Right lobe of liver (tissue), 4 donors: ENCODE results near the gene RBM33.

Experiments used
- POLR2A ChIP-seq: fragments of 450-650 bp; IDR thresholded peaks from one replicate; pipeline ENCODE4 v1.6.1; 2017; ENCODE audit warnings: antibody characterized with exemption, mild to moderate bottlenecking
- TF ChIP-seq, protein P1 (sequence below), 4 donors: fragments of 200-600 bp in 3 of 4; fragments of 450-650 bp in 1 of 4; IDR thresholded peaks; one replicate each; pipeline versions ENCODE4 v1.5.1 to v1.8.0; 2016 to 2022; ENCODE audit warnings: antibody characterized with exemption in 4 of 4, mild to moderate bottlenecking in 2 of 4
- donor health status: DM: no; HTN: no; CAD: no.
- donor health status: DM: no; HTN: no; CAD: no.
- donor health status: DM: no; HTN: yes; CAD: no.

DNA sequence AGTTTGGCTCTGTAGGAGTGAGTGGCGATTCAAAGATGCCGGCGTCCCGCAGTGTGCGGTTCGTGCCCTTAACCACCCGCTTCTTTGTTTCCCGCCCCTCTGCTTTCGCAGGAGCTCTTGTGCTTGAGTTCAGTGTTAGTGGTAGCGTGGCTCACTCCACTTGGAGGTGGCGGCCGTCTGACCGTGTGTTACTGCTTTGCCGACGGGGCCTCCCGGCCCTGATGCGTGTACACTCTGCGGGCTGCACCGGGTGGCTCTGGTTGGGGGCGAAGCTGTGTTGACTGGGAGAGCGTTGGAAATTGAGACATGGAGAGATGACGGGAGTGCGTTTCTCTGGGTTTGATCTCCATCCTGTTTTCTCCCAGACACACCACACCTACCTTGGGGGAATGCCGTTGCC is 136.4 kb downstream of the RBM33 start:
- TF ChIP-seq, protein P1, sequence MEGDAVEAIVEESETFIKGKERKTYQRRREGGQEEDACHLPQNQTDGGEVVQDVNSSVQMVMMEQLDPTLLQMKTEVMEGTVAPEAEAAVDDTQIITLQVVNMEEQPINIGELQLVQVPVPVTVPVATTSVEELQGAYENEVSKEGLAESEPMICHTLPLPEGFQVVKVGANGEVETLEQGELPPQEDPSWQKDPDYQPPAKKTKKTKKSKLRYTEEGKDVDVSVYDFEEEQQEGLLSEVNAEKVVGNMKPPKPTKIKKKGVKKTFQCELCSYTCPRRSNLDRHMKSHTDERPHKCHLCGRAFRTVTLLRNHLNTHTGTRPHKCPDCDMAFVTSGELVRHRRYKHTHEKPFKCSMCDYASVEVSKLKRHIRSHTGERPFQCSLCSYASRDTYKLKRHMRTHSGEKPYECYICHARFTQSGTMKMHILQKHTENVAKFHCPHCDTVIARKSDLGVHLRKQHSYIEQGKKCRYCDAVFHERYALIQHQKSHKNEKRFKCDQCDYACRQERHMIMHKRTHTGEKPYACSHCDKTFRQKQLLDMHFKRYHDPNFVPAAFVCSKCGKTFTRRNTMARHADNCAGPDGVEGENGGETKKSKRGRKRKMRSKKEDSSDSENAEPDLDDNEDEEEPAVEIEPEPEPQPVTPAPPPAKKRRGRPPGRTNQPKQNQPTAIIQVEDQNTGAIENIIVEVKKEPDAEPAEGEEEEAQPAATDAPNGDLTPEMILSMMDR (IDR thresholded peaks at IDR 0.05): no peak
- no peak for TF ChIP-seq POLR2A
